GM08714 (cell line): Measurements from ENCODE around the gene RAC2.
"Not testable (repeated sequence)": the region's sequence is repeated elsewhere in the genome, so short reads cannot be mapped to it uniquely, and the experiment has no call there.

Source experiments
- H3K4me3 ChIP-seq: fragments of 200-500 bp; sonication (Bioruptor generic); 2 replicates; pipeline ENCODE4 v1.5.1; 2014; ENCODE audit warnings: mild to moderate bottlenecking, low read length, inconsistent platforms
- ZNF274 ChIP-seq: IDR thresholded peaks from 2 replicates; pipeline ENCODE4 v1.6.1; 2012; ENCODE audit warnings: mild to moderate bottlenecking, low read depth, low read length

RAC2 gene

DNA sequence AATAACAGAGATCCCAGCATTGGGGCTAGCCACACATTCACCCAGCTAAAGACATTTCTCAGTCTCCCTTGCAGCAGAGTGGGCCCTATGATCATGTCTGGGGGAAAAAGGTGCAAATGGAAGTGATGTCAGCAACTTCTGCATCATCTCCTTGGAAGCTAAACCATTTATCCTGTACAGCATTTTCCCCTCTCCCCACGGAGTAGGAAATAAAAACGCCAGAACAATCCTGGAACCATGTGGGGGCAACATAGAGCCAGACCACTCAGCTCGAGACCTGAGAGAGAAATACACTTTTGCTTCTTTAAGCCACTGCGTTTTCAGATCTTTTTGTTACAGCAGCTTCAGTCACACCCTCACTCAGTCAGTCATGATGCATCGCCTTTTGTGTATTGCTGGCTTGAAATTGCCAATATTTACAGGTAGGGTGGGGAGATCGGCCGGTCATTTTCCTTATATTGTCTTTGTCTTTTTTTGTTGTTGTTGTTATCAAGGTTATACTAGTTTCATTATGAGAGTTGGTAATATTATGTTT is 9.1 kb upstream of the RAC2 start:
- TF ChIP-seq ZNF274 = no peak
- no peak overlapping the region for H3K4me3 ChIP-seq

DNA sequence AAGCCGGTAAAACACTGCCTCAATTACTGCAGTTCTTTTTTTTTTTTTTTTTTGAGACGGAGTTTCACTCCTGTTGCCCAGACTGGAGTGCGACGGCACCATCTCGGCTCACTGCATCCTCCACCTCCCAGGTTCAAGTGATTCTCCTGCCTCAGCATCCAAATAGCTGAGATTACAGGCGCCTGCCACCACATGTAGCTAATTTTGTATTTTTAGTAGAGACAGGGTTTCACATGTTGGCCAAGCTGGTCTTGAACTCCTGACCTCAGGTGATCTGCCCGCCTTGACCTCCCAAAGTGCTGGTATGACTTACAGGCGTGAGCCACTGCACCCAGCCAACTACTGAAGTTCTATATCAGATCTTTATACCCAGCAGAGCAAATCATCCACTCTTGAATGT is 7.8 kb upstream of the RAC2 start:
- H3K4me3 ChIP-seq = not testable (repeated sequence)

DNA sequence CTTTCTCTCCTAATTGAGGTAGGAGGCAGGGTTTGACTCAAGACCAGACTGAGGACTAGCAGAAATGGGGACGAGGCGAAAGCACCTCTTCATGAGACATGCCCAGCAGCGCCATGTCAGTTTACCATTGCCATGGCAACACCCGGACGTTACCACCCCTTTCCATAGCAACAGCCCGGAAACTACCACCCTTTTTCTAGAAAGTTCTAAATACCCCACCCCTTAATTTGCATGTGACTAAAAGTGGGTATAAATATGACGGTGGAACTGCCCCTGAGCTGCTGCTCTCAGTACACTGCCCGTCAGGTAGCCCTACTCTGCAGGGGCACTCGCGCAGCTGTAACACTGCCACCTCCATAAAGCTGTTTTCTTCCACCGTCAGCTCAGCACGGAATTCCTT is 5.9 kb upstream of the RAC2 start:
- H3K4me3 ChIP-seq = no peak overlapping the region
- no peak for TF ChIP-seq ZNF274

DNA sequence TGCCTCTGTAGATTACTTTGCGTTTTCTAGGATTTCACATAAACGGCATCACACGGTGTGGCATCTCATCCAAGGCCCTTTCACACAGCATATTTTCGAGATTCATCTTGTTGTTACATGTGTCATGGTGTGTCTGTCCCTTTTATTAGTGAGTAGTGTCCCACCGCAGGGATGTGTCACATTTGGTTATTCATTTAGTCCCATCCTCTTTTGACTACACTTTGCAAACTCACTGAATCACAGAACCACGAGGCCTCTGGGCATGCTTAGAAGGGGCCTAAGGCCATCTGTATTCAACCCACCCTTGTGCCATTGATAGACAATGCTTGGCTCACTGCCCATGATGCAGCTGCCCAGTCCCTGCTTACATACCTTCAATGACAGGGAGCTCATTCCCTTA is 4.2 kb upstream of the RAC2 start:
- no peak overlapping the region for H3K4me3 ChIP-seq
- no peak for TF ChIP-seq ZNF274

DNA sequence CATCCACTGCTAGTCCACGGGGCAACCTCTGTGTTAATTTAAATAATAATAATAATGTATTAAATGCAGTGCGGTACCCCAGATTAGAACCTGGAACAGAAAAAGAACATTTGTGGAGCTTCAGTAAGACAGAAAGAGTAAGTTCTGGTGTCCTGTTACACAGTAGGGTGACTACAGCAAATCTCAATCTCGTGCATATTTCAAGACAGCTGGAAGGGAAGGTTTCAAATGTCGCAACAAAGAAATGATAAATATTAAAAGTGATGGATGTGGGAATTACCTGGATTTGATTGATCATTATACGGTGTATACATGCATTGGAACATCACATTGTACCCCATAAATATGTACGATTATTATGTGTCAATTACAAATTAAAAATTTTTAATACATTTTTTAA is 1.7 kb upstream of the RAC2 start:
- no peak overlapping the region for H3K4me3 ChIP-seq
- no peak for TF ChIP-seq ZNF274

DNA sequence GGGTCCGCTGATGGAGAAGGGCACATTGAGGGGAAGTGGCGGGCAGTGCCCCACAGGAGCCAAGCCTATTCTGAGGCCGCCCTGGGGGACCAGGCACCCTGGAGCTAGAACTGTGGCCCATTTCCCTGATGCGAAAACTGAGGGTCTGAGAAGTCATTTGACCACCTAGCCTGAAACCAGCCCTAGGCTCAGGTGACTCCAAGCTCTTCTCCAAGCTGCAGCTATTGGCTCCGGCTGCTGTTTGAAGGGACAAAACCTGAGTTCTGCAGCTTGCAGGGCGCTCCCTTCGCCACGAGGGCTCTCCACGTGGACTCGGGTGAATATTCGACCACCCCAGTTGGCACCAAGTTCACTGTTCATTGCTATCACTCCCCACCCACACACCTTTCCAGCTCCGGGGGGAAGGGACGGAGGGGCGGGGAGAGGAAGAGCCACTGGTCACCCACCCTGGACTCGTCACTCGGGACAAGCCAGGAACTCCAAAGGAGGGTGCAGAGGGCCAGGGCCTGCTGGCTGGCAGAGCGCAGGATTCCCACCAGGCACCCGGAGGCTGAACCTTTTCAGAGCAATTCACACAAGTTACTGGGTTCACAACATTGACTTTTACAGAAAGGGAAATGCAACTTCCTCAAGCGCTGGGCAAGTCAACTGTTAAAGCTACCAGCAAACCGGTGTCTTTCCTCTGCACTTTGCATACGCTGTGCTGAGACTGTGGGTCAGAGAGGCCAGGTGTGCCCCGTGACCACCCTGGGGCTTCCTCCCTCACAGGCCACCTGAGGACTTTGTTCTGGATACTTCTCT is 1.1 kb upstream of the RAC2 start:
- no peak for TF ChIP-seq ZNF274
- peak overlapping the region; percentile 5; the same call in 1 of the 2 replicates for H3K4me3 ChIP-seq

DNA sequence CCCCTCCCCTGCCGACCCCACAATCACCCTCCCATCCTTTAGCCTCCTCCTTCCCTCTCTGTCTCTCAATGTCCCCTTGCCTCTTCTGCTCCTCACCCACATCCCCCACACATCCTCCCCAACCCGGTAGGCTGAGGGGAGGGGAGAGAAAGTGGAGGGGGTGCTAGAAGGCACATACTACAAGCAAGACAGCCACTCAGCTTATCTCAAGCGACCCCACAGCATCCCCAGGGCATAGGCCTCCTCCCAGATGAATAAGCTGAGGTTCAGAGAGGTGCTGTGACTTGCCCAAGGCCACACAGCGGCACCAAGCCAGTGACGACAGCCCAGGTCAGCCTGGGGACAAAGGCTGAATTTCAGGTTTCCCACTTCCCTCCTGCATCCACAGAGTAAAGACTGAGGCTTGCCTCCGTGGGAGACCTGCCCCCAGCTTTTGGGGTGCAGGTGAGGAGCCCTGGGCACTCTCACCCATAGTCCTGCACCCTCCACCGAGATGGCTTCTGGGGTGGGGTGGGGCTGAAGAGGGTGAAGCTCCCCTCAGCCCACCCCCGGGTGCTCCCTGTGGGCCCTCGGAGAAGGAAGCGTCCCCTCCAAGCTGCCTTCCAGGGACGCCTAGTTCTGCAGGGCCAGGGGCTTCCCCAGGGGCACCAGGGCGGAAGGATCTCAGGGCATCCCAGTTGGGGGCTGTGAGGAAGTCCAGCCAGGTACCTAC is 511 bp downstream of the RAC2 start:
- H3K4me3 ChIP-seq = peak overlapping the region; percentile 81
- TF ChIP-seq ZNF274 = no peak

DNA sequence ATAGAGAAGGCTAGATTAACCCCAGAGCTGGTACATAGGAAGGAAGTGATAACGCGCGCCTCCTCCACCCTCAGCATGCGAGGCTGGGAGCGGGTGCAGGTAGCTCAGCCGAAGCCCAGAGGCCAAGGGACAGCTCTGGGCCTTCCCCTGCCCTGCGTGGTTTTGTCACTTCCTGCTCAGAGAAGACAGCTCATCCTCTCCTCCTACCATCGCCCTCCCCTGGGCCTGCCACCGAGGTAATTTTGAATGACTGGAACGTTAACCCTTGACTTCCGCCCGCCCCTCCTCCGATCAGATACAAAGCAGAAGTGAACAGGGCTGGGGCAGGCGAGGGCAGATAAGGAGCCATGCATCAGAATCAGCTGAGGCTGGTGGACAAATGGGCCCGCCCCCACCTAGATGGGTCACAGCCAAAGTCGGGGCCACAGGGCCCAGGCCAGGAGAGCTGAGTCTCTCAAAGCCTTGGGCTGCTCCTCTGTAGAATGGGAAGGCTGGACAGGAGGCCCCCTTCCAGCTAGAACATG is 1.6 kb downstream of the RAC2 start:
- peak overlapping the region; percentile 81; the same call in 1 of the 2 replicates for H3K4me3 ChIP-seq
- TF ChIP-seq ZNF274 = no peak

DNA sequence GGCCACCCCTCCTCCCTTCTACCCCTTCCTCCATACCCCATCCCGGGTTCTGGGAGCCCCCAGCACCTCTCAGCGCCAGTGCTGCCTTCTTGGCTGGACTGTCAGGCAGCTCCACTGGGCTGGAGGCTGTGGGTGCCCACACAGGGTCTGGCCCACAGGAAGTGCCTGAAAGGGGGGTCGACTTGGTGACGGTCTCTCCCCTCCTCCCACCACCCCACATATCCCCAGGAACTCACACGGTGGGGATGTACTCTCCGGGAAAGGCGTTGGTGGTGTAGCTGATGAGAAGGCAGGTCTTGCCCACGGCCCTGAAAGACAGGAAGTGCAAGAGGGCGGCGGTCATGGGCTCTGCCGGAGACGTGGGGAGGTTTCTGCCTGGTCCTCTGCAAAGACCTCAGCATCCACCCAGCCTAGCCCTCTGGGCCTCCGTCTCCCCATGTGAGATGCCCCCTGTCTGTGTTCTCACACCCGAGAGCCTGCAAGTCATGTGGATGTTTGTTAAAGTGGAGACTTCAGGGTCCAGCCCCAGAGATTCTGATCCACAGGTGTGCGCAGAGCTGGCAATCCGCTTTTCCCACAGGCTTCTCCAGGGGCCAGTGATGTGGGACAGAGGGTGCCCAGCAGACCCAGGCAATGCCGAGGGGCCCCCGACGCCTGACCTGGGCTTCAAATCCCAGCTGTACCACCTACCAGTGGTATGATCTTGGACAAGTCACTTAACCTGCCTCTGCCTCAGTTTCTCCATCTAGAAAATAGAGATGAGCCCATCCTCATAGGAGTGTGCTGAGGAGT is 2.5 kb downstream of the RAC2 start:
- TF ChIP-seq ZNF274 = no peak
- peak overlapping the region; percentile 72; the same call in 1 of the 2 replicates for H3K4me3 ChIP-seq

DNA sequence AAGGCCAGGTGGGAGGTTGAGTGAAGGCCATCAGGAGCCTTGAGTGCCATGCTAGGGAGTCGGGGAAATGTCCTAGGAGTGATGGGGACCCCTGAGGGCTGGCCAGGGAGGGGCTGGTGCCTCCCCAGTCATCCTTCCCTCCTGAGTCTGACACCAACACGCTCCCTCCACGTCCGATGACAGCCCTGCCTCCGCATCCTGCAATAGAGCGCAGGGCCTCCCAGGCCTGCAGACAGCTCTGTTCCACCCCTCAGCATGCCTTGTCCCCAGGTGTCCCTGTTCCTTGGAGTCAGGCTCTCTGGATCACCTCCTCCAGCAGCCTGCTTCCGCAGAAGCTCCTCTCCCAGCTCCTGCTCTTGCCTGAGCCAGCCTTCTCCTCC is 3.1 kb downstream of the RAC2 start:
- peak overlapping the region; percentile 72; the same call in 1 of the 2 replicates for H3K4me3 ChIP-seq
- no peak for TF ChIP-seq ZNF274

DNA sequence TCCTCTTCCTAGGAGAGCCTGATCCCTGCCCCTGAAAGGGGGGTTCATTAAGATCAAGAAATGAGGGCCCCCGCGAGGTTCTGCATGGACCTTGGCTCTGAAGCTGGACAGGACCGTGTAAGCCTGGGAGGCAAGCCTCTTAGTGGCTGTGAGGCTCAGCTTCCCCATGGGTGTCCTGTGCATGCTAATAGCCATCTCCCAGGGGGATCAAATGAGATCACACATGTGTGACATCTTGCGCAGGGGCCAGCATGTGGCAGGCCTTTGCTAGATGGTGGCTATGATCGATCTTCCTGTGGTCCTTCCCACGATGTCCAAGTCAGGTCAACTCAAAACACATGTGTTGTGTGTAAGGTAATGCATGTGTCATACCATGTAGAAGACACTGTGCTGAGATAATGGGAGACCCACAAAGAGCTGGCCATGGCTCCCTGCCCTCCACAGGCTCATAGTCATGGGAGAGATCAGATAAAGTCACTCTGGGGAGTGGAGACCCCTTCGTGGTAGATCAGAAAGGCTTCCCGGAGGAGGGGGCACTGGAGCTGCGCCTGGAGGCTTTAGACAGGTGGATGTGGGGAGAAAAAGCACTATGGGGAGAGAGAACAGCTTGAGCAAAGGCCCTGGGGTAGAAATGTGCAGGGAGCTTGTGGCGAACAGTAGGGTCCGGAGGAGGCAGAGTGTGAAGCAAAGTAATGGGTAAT is 3.7 kb downstream of the RAC2 start:
- no peak for TF ChIP-seq ZNF274

DNA sequence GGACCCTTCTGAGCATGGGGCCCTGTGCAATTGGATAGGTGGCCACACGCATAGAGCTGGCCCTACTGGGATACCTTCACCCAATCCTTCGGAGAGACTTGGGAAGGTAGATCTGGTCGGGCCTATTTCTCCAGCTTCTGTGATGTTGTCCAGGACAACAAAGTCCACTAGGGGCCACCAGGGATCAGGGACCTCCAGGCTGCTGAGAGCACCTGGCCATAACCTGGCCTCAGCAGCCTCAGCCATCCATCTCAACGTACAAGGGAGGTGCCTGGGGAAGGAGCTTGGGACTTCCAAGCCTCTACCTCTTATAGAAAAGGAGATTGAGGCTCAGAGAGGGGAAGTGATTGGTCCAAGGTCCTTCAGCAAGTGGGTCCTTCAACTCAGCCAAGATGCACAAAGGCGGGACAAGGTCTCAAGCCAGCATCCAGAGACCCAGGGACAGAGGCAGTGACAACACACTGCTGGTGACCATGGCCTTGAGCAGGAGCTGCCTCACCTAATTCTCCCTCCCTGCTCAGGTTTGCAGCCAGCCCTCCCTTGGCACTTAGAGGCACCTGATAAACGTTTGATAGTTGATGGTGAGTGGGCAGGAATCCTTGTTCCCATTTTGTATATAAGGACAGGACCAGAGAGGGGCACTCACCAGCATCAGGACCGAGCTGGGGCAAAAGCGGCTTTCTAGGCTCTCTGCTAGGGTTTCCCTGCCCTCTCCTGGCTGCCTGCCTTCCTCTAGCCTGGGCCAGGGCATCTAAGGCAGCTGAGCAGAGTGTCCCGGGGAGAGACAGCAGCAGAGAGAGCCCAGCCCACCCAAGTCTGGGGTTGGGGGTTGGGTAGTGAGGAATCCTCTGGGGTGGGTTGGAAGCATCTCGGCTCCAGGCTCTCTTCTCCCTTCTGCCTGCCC is 4.5 kb downstream of the RAC2 start:
- H3K4me3 ChIP-seq = no peak overlapping the region
- TF ChIP-seq ZNF274 = no peak

More for the DNA sequence above, 3.7 kb downstream of the RAC2 start:
- H3K4me3 ChIP-seq = no peak overlapping the region
